ENCODE measurements around the gene CD99L2.
"Not testable (repeated sequence)": the region's sequence is repeated elsewhere in the genome, so short reads cannot be mapped to it uniquely, and the experiment has no call there.

Gene CD99L2

DNA sequence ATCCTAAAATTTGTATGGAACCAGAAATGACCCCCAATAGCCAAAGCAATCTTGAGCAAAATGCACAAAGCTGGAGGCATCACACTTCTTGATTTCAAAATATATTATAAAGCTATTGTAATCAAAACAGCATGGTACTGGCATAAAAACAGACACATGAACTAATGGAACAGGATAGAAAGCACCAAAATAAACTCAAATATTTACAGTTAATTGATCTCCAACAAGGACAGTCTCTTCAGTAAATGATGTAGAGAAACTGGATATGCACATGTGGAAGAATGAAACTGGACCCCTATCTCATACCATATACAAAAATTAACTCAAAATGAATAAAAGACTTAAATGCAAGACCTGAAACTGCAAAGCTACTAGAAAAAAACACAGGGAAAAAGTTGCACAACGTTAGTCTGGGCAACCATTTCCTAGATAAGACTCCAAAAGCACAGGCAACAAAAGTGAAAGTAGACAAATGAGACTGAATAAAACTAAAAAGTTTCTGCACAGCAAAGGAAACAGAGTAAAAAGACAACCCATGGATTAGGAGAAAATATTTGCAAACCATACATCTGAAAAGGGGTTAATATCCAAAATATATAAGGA is 64.9 kb downstream of the CD99L2 start:
- TF ChIP-seq, protein P1, sequence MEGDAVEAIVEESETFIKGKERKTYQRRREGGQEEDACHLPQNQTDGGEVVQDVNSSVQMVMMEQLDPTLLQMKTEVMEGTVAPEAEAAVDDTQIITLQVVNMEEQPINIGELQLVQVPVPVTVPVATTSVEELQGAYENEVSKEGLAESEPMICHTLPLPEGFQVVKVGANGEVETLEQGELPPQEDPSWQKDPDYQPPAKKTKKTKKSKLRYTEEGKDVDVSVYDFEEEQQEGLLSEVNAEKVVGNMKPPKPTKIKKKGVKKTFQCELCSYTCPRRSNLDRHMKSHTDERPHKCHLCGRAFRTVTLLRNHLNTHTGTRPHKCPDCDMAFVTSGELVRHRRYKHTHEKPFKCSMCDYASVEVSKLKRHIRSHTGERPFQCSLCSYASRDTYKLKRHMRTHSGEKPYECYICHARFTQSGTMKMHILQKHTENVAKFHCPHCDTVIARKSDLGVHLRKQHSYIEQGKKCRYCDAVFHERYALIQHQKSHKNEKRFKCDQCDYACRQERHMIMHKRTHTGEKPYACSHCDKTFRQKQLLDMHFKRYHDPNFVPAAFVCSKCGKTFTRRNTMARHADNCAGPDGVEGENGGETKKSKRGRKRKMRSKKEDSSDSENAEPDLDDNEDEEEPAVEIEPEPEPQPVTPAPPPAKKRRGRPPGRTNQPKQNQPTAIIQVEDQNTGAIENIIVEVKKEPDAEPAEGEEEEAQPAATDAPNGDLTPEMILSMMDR (conservative IDR thresholded peaks at IDR 0.05; ENCODE audit: low read depth, low read length): no peak
- DNase-seq (ENCODE audit: low read depth): peak; percentile 43

DNA sequence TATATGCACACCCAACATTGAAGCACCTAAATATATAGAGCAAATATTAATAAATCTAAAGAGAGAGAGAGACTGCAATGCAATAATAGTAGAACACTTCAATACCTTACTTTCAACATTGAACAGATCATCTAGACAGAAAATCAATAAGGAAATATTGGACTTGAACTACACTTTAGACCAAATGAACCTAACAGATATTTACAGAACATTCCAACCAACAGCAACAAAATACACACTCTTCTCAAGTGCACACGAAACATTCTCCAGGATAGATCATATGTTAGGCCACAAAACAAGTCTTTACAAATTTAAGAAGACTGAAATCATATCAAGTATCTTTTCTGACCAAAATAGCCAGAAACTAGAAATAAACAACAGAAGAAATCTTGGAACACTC is 66.6 kb downstream of the CD99L2 start:
- H3K4me3 ChIP-seq (ENCODE audit: low read depth, low read length): no peak overlapping the region
- no peak for DNase-seq (ENCODE audit: low read depth)
- TF ChIP-seq, protein P1 (conservative IDR thresholded peaks at IDR 0.05; ENCODE audit: low read depth, low read length): no peak

More for the DNA sequence above, 64.9 kb downstream of the CD99L2 start:
- no peak overlapping the region for H3K4me3 ChIP-seq (ENCODE audit: low read depth, low read length)

DNA sequence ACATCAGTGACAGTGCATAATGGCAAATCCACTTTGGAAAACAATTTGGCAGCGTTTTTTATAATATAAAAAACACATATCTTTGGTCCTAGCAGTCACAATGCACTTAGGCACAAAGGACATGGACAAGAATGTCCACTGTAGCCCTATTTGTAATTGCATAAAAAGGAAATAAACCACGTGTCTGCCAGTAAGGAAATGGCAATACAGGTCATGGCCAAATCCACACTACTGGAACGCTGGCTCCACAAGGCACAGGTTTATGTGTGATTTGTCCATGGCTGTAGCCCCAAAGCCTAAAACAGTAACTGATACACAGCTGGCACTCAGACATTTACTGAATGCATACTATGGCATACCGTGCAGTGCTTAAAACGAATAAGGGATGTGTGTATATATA is 69.7 kb downstream of the CD99L2 start:
- no peak for DNase-seq (ENCODE audit: low read depth)
- TF ChIP-seq, protein P1 (conservative IDR thresholded peaks at IDR 0.05; ENCODE audit: low read depth, low read length): no peak
- no peak overlapping the region for H3K4me3 ChIP-seq (ENCODE audit: low read depth, low read length)

DNA sequence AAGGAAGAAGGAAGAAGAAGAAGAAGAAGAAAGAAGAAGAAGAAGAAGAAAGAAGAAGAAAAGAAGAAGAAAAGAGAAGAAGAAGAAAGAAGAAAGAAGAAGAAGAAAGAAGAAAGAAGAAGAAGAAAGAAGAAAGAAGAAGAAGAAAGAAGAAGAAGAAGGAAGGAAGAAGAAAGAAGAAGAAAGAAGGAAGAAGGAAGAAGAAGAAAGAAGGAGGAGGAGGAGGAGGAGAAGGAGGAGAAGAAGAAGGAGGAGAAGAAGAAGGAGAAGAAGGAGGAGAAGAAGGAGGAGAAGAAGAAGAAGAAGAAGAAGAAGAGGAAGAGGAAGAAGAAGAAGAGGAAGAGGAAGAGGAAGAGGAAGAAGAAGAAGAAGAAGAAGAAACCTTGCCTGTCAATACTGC is 74.1 kb downstream of the CD99L2 start:
- H3K4me3 ChIP-seq (ENCODE audit: low read depth, low read length); DNase-seq (ENCODE audit: low read depth): not testable (repeated sequence)

- not testable (repeated sequence) for H3K4me3 ChIP-seq (ENCODE audit: low read depth, low read length); DNase-seq (ENCODE audit: low read depth)
These were observed 74.6 kb downstream of the CD99L2 start for GRCh38 chrX:150823826-150824225.

- TF ChIP-seq, protein P1 (conservative IDR thresholded peaks at IDR 0.05; ENCODE audit: low read depth, low read length): no peak
These were observed 76.5 kb downstream of the CD99L2 start for GRCh38 chrX:150821971-150822370.

DNA sequence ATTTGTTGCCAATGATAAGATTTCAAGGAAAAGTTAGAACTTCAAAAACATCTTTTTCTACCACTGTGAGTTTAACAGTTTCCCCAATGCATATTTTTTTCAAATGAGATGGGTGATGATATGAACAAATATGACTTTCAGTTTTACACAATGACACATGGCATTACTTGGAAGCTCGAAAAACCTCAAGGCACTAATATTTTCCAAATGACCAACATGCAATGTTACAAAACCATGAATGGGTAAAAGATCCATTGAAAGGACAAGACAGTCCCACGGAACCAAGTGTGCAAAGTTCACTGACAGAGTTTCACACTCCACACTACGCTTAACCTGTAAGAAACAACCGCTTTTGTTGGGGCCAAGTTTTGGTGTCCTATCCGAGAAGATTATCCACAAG is 84.5 kb downstream of the CD99L2 start:
- no peak overlapping the region for H3K4me3 ChIP-seq (ENCODE audit: low read depth, low read length)
- DNase-seq (ENCODE audit: low read depth): peak; percentile 5
- TF ChIP-seq, protein P1 (conservative IDR thresholded peaks at IDR 0.05; ENCODE audit: low read depth, low read length): no peak

More at GRCh38 chrX:150821971-150822370, 76.5 kb downstream of the CD99L2 start:
- H3K4me3 ChIP-seq (ENCODE audit: low read depth, low read length): no peak overlapping the region
- DNase-seq (ENCODE audit: low read depth): no peak

DNA sequence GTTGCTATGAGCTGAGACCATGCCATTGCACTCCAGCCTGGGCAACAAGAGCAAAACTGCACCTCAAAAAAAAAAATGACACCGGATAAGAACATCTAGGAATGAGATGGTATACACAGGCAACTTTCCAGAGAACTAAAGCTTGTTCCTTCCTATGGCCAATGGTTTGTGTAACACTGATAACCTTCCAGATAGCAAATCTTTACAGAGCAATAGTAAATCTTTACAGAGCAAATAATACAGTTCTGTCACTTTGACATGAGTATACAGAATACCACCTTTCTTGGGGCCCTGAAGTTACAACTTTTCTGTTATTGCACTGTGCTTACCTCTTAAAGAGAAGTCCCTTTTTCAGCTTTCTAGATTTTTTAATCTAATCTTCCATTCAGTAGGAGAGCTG is 91.6 kb downstream of the CD99L2 start:
- no peak for DNase-seq (ENCODE audit: low read depth)
- TF ChIP-seq, protein P1 (conservative IDR thresholded peaks at IDR 0.05; ENCODE audit: low read depth, low read length): no peak
- no peak overlapping the region for H3K4me3 ChIP-seq (ENCODE audit: low read depth, low read length)
